Endothelial cell (in vitro differentiated cells): ENCODE data around the gene RND1. TPM values are rescaled to one million over a fixed set of nuclear protein-coding genes. Genes with fewer than 3 reads are reported as not detected.
A peak's percentile ranks its signal among the peaks of the same experiment; 100 is the strongest.

ENCODE experiments used
- DNase-seq: peaks from one replicate; pipeline ENCODE4 v3.0.0; 2021; ENCODE audit warnings: low spot score
- H3K27ac Mint-ChIP-seq: one replicate; pipeline ENCODE4 v1.8.0; 2021; ENCODE audit warnings: mixed read lengths, inconsistent platforms; ENCODE audit not compliant: unreplicated experiment
- H3K27me3 Mint-ChIP-seq: one replicate; pipeline ENCODE4 v1.8.0; 2021; ENCODE audit warnings: mild to moderate bottlenecking, moderate library complexity, mixed read lengths, inconsistent platforms; ENCODE audit not compliant: unreplicated experiment
- H3K36me3 Mint-ChIP-seq: one replicate; pipeline ENCODE4 v1.8.0; 2021; ENCODE audit warnings: mild to moderate bottlenecking, low read depth, mixed read lengths, inconsistent platforms; ENCODE audit not compliant: unreplicated experiment
- H3K4me1 Mint-ChIP-seq: one replicate; pipeline ENCODE4 v1.8.0; 2021; ENCODE audit warnings: mild to moderate bottlenecking, mixed read lengths, inconsistent platforms; ENCODE audit not compliant: unreplicated experiment
- H3K4me3 Mint-ChIP-seq: one replicate; pipeline ENCODE4 v1.8.0; 2021; ENCODE audit warnings: mild to moderate bottlenecking, mixed read lengths, inconsistent platforms; ENCODE audit not compliant: unreplicated experiment
- H3K9me3 Mint-ChIP-seq: one replicate; pipeline ENCODE4 v1.8.0; 2021; ENCODE audit warnings: mixed read lengths, inconsistent platforms; ENCODE audit not compliant: unreplicated experiment
- total RNA-seq: library from RNA; stranded (reverse); fragmentation: NEBNext Ultra II Directional; extraction: Animal tissue kit (Norgen Biotek cat#: 25700); gene quantifications from one replicate; pipeline ENCODE4 v1.2.1, GENCODE V29; 2021; ENCODE audit not compliant: unreplicated experiment
- TF ChIP-seq, protein P1 (sequence below): fragments of 200-600 bp; sonication (generic); IDR thresholded peaks from one replicate; pipeline ENCODE4 v1.5.0; 2021; ENCODE audit warnings: antibody characterized with exemption; ENCODE audit not compliant: unreplicated experiment

RND1 gene
- total RNA-seq, 1 donor from 2014 or later = 1.0 TPM

DNA sequence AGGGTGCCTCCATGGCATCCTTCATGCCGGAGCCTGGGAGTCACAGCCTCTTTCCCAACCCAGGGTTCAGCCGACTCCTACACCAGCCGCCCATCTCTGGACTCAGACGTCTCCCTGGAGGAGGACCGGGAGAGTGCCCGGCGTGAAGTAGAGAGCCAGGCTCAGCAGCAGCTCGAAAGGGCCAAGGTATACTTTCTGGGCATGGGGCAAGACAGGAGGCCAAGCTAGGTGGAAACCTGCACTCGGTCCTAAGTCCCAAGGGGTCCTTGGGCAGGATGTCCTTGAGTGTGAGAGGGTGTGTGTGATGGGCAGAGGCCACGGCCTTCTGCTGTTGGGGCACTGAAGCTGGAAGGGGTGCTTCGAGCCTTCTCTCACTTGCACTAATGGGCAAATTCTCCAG, 42.4 kb downstream of the RND1 start:
- H3K4me3 Mint-ChIP-seq = no peak overlapping the region
- H3K36me3 Mint-ChIP-seq = peaks cover 26% of the 10 kb centered on the region
- peaks cover 26% of the 10 kb centered on the region for H3K27me3 Mint-ChIP-seq
- no peaks in the 10 kb centered on the region for H3K9me3 Mint-ChIP-seq
- DNase-seq = no peak
- TF ChIP-seq, protein P1, sequence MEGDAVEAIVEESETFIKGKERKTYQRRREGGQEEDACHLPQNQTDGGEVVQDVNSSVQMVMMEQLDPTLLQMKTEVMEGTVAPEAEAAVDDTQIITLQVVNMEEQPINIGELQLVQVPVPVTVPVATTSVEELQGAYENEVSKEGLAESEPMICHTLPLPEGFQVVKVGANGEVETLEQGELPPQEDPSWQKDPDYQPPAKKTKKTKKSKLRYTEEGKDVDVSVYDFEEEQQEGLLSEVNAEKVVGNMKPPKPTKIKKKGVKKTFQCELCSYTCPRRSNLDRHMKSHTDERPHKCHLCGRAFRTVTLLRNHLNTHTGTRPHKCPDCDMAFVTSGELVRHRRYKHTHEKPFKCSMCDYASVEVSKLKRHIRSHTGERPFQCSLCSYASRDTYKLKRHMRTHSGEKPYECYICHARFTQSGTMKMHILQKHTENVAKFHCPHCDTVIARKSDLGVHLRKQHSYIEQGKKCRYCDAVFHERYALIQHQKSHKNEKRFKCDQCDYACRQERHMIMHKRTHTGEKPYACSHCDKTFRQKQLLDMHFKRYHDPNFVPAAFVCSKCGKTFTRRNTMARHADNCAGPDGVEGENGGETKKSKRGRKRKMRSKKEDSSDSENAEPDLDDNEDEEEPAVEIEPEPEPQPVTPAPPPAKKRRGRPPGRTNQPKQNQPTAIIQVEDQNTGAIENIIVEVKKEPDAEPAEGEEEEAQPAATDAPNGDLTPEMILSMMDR = no peak
- peaks cover 17% of the 10 kb centered on the region for H3K4me1 Mint-ChIP-seq
- no peak overlapping the region for H3K27ac Mint-ChIP-seq

DNA sequence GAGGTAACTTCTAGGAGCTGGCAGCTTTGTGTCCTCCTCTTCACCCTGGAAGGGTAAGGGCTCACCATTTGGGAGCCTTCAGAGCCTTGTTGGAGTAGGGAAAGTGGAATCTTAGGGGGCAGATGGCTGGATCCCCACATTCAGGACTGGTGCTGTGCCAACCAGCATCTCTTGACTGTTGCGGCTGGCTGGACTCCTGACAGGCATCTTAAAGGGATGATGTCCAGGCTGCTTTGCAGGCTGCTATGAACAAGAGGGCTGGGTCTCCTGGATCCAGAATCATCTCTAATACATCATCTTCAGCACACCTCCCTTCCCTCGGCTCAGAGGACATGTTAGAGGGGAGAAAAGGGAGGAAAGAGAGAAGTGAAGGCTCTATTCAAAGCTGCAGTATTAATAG, 43.0 kb downstream of the RND1 start:
- Mint-ChIP-seq H3K4me1 (peaks cover 17% of the 10 kb centered on the region), H3K27ac (no peak overlapping the region), H3K4me3 (no peak overlapping the region), H3K27me3 (peaks cover 26% of the 10 kb centered on the region), H3K9me3 (no peaks in the 10 kb centered on the region), H3K36me3 (peaks cover 25% of the 10 kb centered on the region)
- DNase-seq = no peak
- TF ChIP-seq, protein P1 = no peak

DNA sequence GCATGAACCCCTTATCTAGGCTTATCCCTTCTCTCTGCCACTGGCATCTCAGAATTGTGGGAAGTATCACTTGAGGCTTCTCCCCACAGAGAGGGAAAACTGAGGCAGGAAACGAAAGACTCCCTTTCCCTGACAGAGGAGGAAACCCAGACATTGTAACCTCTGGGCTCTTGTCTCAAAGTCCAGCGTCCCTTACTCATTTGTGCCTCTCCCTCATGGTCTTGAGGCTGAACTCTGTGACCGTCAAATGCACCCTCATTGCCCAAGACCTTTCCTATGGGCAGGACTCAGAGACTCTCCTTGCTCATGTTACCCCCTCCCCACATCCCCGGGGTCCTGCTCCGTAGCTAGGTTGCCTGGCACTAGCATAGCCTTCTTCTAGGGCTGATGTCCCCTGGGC, 43.5 kb downstream of the RND1 start:
- Mint-ChIP-seq H3K4me3 (no peak overlapping the region), H3K9me3 (no peaks in the 10 kb centered on the region), H3K27me3 (peaks cover 26% of the 10 kb centered on the region), H3K36me3 (peaks cover 28% of the 10 kb centered on the region), H3K27ac (no peak overlapping the region), H3K4me1 (peaks cover 23% of the 10 kb centered on the region)
- TF ChIP-seq, protein P1 = no peak
- no peak for DNase-seq

DNA sequence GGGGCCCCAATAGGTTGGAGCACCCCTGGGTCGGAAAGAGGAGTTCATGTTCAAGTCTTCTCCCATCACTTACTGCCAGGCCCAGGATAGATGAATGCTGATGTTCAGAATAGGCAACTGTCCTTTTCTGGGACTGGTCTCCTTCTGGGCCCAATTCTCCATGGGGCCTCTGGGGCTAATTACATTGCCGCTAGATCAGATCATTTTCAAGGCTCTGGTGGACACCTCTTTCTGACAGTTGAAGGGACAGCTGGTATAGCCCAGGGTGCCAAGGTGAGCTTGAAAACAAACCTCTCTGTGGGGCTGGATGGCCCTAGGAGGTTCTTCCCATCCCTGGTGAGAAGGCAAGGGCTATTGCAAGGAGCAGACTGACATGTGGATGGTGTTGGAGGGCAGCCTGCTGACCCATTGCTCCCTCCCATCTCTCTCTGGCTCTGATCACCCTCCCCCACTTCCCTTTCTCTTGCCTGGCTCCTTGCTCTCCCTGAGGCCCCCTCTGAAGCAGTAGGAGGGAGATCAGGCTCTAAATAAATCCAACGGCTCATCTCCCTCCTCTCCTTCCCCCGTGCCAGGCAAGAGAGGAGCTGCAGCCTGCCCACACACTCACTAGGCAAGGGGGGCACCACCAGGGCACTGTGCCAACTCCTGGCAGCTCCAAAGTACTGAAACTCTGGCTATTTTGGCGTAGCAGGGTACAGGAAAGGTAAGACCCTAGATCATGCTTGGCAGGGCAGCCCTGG, 45.5 kb downstream of the RND1 start:
- H3K36me3 Mint-ChIP-seq = peaks cover 23% of the 10 kb centered on the region
- DNase-seq = no peak
- H3K9me3 Mint-ChIP-seq = no peaks in the 10 kb centered on the region
- peak overlapping the region; percentile 21 for H3K4me3 Mint-ChIP-seq
- H3K27me3 Mint-ChIP-seq = peaks cover 18% of the 10 kb centered on the region
- H3K27ac Mint-ChIP-seq = no peak overlapping the region
- TF ChIP-seq, protein P1 = no peak
- peaks cover 33% of the 10 kb centered on the region for H3K4me1 Mint-ChIP-seq

DNA sequence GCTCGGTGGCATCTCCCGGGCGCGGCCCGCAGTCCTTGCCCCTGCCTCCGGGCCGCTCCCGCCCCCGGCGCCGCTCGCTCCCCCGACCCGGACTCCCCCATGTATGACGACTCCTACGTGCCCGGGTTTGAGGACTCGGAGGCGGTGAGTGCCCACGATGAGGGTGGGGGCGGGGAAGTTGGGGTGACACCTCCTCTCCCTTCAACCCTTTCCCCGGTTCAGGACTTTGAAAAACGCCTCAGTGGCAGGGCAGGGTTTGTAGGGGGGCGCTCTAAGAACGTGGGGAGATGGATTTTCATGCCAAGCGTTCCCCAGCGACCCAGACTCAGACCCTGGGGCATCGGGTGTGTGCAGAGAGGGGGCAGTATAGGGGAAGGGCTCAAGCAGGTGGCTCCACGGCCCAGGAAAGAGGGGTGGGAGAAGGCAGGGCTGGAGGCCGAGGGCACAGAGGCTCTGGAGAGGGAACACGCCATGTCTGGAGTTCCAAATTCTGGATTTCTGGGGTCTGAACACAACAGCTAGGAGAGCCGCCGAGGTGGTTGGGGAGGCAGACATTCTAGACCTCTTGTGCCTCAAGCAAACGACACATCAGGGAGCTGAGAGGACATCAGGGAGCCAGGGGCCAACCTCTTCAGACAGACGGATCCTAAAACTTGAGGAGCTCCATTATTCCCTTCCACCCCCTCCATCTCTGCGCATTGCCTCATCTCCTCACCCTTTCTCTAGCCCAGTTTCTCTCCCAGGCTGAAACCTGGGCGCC, 46.7 kb downstream of the RND1 start:
- Mint-ChIP-seq H3K4me1 (peaks cover 35% of the 10 kb centered on the region), H3K36me3 (peaks cover 16% of the 10 kb centered on the region), H3K27ac (no peak overlapping the region), H3K27me3 (peaks cover 17% of the 10 kb centered on the region), H3K9me3 (no peaks in the 10 kb centered on the region), H3K4me3 (peak overlapping the region; percentile 94)
- peak; percentile 56 for DNase-seq
- TF ChIP-seq, protein P1 = peak; percentile 40
